Measurements from ENCODE around the gene ABCF2.

The ABCF2 gene

GRCh38 chr7:151225948-151226510 is 976 bp downstream of the ABCF2 start:
- DNase-seq (ENCODE audit: low read depth): no peak

- DNase-seq (ENCODE audit: low read depth): no peak
These were observed 3.3 kb downstream of the ABCF2 start for GRCh38 chr7:151223728-151224127.

- no peak for DNase-seq (ENCODE audit: low read depth)
These were observed 8.8 kb downstream of the ABCF2 start for GRCh38 chr7:151218170-151218569.

DNA sequence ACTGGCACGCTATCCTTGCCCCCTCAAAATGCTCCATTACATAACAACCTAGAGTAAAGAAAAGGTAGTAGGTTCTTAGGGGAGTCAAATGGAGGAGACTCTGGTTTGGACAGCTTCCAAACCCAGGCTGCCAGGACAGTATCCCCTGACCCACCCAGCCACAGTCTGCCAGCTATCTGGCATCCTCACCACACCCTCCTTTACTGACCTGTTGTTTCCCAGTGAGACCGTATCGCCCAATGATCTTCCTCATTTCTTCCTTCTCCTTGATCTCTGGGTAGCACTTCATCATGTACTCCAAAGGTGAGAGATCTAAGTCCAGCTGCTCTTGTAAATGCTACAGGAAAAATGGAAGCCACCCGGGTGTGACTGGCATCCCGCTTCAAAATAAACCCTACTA is 11.6 kb downstream of the ABCF2 start:
- DNase-seq (ENCODE audit: low read depth): no peak

GRCh38 chr7:151213826-151214225 is 13.2 kb downstream of the ABCF2 start:
- DNase-seq (ENCODE audit: low read depth): no peak

GRCh38 chr7:151212626-151213025 is 14.4 kb downstream of the ABCF2 start:
- no peak for DNase-seq (ENCODE audit: low read depth)

GRCh38 chr7:151211155-151211772 is 15.7 kb downstream of the ABCF2 start:
- DNase-seq (ENCODE audit: low read depth): no peak

DNA sequence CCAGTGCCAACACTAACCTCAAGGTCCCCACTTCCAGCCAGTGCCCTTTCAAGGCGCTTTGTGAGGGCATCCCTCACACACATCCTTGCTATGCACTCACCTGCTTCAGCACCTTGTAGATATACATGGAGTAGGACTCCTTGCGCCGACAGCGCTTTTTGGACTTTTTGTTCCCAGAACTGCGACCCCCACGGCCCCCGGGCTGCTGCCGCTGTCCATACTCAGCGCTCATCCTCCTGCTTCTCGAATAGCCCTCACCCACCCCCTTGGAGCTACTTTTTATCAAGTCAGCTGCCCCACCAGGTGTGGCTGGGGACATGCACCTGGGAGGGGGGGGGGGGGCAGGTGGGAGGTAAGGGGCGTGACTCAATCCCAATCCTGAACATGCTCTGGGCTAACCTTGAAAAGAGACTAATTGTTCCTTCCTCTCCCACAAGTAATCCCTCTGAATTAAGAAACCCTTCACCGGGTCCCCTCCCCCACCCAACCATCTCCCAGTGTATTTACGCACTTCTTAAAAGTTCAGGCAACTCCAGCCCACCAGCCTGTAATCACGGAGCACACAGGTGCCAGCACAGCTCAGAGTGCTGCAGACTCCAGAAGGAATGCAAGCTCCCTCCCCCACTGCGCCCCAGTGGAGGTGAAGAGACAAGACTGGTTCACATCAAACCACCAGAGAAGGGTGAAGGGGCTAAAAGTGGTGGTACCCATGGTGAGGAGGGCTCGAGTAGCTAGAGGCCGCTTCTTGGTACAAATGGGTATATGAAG is 16.7 kb downstream of the ABCF2 start, which contains the start of gene H2BK1:
Gene H2BK1, minus strand, starts transcription at position 402 of the 768 bp plus-strand sequence. Its CDS starts 170 bp downstream, at position 232.
- DNase-seq (ENCODE audit: low read depth): no peak

- DNase-seq (ENCODE audit: low read depth): no peak
These were observed 17.4 kb downstream of the ABCF2 start for GRCh38 chr7:151209588-151209987.

DNA sequence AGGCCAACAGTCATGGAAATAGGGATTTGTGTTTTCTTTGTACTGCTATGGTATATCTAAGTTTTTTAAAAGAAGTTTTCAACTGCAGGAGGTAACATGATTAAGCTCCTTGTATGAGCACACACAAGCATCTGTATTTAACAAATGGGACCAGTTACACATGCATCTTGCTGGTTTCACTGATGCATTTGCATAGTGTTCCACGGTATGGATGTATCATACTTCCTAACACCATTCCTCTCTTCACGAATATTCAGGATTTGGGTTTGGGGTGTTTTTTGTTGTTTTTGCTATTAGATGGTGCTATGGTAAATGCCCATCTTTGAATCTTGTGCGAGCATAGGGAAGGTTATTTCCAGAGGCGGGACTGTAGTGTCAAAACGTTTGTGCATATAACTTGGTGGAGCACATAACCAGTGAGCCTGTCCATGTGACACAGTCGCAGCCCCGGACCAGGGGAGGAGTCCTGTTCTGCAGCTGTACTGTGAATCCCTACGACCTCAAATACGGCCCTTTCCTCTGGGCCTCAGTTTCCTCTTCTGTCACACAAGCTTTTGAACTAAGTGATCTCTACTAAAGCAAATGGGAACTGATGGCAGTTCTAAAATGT is 18.6 kb downstream of the ABCF2 start:
- DNase-seq (ENCODE audit: low read depth): no peak

- DNase-seq (ENCODE audit: low read depth): no peak
These were observed 19.2 kb downstream of the ABCF2 start for GRCh38 chr7:151207804-151208203.

- DNase-seq (ENCODE audit: low read depth): no peak
These were observed 19.7 kb downstream of the ABCF2 start for GRCh38 chr7:151207315-151207714.

DNA sequence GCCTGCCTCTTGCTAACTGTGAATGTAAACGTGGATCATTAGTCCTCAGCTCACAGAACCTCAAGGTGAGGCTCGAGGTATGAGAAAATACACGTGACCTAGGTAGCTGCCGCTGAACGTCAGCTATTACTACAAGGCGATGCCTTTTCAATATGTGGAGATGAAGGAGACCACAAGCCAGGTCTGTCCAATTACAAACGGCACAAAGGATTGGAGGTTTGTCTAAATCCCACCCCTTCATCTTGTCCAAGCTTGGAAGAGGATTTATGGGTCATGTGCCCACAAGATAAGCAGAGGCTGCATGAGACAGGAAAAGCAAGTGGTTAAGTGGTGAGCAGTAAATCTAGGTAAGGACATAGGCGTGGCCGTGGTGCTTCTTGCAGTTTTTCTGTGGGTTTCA is 20.1 kb downstream of the ABCF2 start:
- DNase-seq (ENCODE audit: low read depth): no peak

DNA sequence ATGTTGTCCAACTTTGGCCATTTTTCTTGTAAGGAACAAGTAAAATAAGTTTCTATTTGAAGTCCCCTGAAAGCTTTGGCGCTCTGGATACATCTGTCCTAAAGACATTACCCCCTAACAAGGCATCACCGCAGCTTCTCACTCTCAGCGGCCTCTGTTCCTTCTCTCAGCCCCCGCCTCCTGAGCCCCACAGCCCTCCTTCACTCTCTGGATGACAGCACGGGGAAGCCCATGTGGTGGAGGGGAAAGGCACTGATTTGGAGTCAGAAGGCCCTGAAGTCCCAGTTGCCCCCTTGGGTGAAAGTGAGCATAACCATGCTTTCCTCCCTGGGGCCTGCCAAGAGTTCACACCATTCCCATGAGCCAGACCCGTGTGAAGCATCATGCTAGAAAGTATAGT is 21.3 kb downstream of the ABCF2 start:
- no peak for DNase-seq (ENCODE audit: low read depth)

DNA sequence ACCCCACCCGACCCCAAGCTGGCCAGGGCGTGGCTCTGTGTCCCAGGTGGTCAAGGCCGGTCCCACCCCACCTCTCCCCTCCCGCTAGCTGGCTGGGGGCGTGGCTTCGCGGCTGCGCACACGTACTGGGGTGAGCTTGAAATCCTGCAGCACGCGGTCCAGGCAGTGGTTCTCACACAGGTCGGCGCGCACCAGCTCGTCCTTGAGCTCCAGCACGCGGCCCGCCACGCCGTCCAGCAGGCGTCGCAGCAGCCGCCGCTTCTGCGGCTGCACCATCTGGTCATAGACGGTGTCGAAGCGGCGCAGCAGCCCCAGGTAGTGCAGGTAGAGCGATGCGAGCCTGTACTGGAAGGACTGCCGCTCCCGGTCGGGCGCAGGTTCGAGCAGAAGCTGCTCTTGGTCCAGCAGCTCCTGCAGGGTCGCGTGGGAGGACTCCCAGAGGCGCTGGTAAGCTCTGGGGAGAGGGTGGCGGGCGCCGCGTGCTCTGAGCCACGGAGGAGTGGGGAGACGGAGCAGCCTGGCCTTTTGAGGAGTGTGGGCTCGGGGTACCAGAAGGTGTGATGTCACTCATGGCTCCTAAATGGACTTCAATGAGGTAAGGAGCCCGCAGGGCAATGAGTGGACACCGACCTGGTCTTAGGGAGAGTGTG is 22.5 kb downstream of the ABCF2 start:
- DNase-seq (ENCODE audit: low read depth): no peak

DNA sequence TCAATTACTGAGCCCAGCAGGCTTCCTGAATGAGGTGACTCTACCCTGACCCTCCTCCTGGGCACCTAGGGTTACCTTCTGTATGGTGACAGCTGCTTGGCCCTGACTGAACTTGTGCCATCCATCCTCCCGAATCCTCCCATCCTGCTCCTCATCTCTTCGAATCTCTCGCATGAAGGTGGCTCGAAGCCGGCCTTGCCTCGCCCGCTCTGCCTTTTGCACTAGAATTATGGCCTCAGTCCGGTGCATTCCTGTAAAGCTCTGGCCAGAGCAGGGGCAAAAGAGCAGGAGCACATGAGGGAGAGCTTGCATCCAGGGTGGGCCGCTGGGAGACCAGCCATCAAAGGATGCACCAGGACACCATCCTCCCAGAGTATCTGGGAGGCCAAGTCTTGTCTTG is 24.2 kb downstream of the ABCF2 start:
- DNase-seq (ENCODE audit: low read depth): no peak

DNA sequence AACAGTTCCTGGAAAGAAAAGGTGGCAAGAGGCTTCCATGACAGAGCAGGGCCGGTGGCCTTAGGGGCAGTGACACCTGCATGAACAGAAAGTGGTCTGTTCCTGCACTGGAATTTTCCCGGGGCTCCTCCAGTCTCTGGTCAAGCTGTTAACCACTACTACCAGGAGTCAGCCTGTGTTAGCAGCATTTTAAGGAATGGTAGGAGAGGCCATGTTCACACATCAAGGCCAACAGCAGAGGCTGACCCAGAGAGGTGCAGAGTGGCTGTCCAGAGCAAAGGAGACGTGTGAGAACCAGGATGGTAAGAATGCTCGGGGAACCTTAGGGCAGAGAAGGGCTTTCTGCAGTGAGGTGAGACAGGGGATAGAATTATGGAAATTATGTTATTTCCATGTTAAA is 25.3 kb downstream of the ABCF2 start:
- no peak for DNase-seq (ENCODE audit: low read depth)

DNA sequence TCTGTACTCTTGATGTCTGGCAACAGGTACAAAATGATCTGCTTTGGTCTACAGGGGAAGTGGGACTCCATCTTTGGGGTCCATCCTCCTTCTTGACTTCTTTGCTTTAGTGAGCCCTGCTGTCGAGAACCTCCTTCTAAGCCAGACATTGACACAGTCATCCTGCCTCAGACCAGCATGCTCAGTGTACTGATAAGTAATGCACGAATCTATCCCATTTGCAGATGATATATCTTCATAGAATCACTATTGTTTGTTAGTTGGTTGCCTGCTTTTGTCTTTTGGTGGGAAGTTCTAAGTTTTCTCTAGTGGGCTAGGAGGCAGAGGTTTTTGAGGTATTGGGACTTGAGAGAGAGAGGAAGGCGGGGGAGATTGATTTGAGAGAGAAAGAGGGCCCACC is 25.7 kb downstream of the ABCF2 start:
- no peak for DNase-seq (ENCODE audit: low read depth)

DNA sequence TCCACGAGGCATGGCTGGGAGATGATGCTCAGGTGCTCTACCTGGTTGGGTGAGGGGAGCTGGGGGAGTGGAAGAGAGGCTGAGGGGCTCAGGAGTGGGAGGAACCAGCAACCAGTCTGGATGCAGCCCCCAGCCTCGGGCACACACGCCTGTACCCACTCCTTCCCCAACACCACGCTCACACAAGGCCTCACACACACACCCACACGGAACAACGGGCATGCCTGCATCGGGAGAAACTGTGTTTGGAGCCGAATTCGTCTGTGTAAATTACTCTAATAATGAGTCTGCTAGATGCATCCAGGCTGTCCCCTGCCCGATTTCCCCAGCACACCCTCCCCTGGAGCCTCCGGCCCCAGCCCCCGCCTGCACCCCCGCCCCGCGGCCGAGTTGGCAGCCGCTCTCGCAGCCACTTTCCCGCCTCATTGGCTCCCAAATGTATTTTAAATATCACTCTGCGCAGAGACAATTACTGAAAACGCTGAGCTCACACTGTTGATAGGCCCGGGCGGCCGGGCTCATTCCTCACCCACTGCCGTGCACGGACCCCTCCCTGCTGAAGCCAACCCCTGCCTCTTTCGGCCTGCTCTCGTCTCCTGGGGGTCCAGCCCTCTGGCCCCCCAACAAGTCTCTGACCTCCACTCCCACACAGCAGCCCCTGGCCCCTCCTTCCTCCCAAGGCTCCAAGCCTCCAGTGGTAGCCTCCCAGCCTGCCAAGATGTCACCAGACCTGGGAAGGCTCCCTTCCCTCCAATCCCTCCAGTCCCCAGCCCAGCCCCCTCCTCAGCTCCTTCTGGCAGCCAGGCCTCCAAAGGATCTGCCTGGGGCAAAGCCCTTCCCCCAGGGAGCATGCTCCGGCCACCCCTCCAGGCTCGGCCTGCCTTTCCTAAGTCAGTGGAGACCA is 27.8 kb downstream of the ABCF2 start:
- no peak for DNase-seq (ENCODE audit: low read depth)

DNA sequence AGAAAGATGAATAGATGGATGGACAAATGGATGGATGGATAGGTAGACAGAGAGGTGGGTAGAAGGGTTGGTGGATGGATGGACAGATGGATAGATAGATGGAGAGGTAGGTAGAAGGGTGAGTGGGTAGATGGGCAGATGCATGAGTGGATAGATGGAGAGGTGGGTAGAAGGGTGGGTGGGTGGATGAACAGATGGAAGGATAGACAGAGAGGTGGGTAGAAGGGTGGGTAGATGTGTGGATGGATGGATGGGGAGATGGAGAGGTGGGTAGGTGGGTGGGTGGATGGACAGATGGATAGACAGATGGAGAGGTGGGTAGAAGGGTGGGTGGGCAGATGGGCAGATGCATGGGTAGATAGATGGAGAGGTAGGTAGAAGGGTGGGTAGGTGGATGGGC is 29.1 kb downstream of the ABCF2 start:
- DNase-seq (ENCODE audit: low read depth): no peak

Data from fibroblast of the conjunctiva (primary cell).